ENCODE measurements around the gene CLASRP. TPM values are rescaled to one million over a fixed set of nuclear protein-coding genes. Genes with fewer than 3 reads are reported as not detected.
A peak's percentile ranks its signal among the peaks of the same experiment; 100 is the strongest.

Gene CLASRP
- total RNA-seq, 1 donor from 2014 or later = 172 TPM

DNA sequence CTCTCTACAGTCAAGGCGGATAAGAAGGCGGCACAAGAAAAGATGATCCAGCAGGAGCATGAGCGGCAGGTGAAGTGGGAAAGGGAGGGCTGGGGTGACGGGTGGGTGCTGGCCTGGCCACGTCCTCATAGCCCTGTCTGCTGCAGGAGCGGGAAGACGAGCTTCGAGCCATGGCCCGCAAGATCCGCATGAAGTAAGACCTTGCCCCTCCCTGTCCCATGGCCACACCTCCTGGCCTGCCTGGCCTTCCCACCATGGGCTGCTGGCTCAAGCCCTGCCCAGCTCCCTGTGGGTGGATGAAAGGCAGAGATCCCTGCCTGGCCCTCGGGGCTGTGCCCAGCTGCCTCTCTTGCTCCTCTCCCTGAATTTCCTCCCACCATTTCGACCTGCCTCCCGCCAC lies 30.2 kb downstream of the CLASRP start:
- no peak for ATAC-seq (ENCODE audit: low read depth)
- peaks cover 17% of the 10 kb centered on the region for H3K4me1 Mint-ChIP-seq
- H3K27ac Mint-ChIP-seq = peak overlapping the region; percentile 57
- H3K9me3 Mint-ChIP-seq = no peaks in the 10 kb centered on the region
- no peaks in the 10 kb centered on the region for H3K27me3 Mint-ChIP-seq
- no peak for TF ChIP-seq CTCF (IDR thresholded peaks at IDR 0.05)
- H3K4me3 Mint-ChIP-seq = no peak overlapping the region
- ChIA-PET POLR2A (interaction anchor here (1.2 kb wide), 1 partner anchor 67 kb away, joined by 3 read pairs; no protein-coding TSS in a partner anchor), CTCF (interaction anchor here (1.7 kb wide), 1 partner anchor 9 kb away, joined by 5 read pairs; no protein-coding TSS in a partner anchor)
- DNase-seq = no peak
- intact Hi-C loops (cut with micrococcal nuclease) = no loop called here
- H3K36me3 Mint-ChIP-seq (ENCODE audit: low read depth) = peaks cover 70% of the 10 kb centered on the region

GRCh38 chr19:45070214-45070613 lies 31.4 kb downstream of the CLASRP start:
- CTCF ChIA-PET = no interaction called here
- H3K36me3 Mint-ChIP-seq (ENCODE audit: low read depth) = peaks cover 72% of the 10 kb centered on the region
- intact Hi-C loops (cut with micrococcal nuclease) = loop anchor here (10.0 kb wide), 1 partner anchor 795 kb away; the partner anchor contains the start of genes FOXA3 and SYMPK

GRCh38 chr19:45070861-45071544 lies 32.2 kb downstream of the CLASRP start:
- TF ChIP-seq CTCF (IDR thresholded peaks at IDR 0.05) = no peak
- ATAC-seq (ENCODE audit: low read depth) (no peak), DNase-seq (no peak)
- H3K27ac Mint-ChIP-seq = peak overlapping the region; percentile 30
- H3K9me3 Mint-ChIP-seq = no peaks in the 10 kb centered on the region
- peaks cover 27% of the 10 kb centered on the region for H3K4me1 Mint-ChIP-seq
- ChIA-PET CTCF (interaction anchor here (1.6 kb wide), 1 partner anchor 82 kb away, joined by 3 read pairs; no protein-coding TSS in a partner anchor), POLR2A (no interaction called here)
- intact Hi-C loops (cut with micrococcal nuclease) = loop anchor here (10.0 kb wide), 1 partner anchor 794 kb away; the partner anchor contains the start of genes FOXA3 and SYMPK
- H3K36me3 Mint-ChIP-seq (ENCODE audit: low read depth) = peaks cover 71% of the 10 kb centered on the region
- no peak overlapping the region for H3K4me3 Mint-ChIP-seq
- no peaks in the 10 kb centered on the region for H3K27me3 Mint-ChIP-seq

More at GRCh38 chr19:45070214-45070613, 31.4 kb downstream of the CLASRP start:
- Mint-ChIP-seq H3K4me3 (no peak overlapping the region), H3K4me1 (peaks cover 27% of the 10 kb centered on the region), H3K27ac (peak overlapping the region; percentile 69), H3K27me3 (no peaks in the 10 kb centered on the region), H3K9me3 (no peaks in the 10 kb centered on the region)
- POLR2A ChIA-PET = no interaction called here
- ATAC-seq (ENCODE audit: low read depth) (no peak), DNase-seq (no peak)
- TF ChIP-seq CTCF (IDR thresholded peaks at IDR 0.05) = no peak

- ATAC-seq (ENCODE audit: low read depth) (no peak), DNase-seq (no peak)
- Mint-ChIP-seq H3K27ac (no peak overlapping the region), H3K27me3 (no peaks in the 10 kb centered on the region), H3K4me1 (peaks cover 30% of the 10 kb centered on the region), H3K4me3 (no peak overlapping the region), H3K9me3 (no peaks in the 10 kb centered on the region), H3K36me3 (ENCODE audit: low read depth) (peaks cover 69% of the 10 kb centered on the region)
- intact Hi-C loops (cut with micrococcal nuclease) = loop anchor here (10.0 kb wide), 1 partner anchor 793 kb away; the partner anchor contains the start of genes FOXA3 and SYMPK
- POLR2A ChIA-PET = interaction anchor here (1.8 kb wide), 1 partner anchor 12 kb away, joined by 5 read pairs; no protein-coding TSS in a partner anchor
- CTCF ChIA-PET = interaction anchor here (1.4 to 1.6 kb wide), 2 partner anchors 12 to 82 kb away, joined by 3 to 4 read pairs; no protein-coding TSS in a partner anchor
- TF ChIP-seq CTCF (IDR thresholded peaks at IDR 0.05) = no peak
Measured at GRCh38 chr19:45071545-45071938, 32.7 kb downstream of the CLASRP start.

Measured in activated B cell treated with CpG ODN at 0.5 μM for 24 hours (primary cell).